IPS-11a (cell line): ENCODE results near the gene SLC25A41.
"Not testable (repeated sequence)": the region's sequence is repeated elsewhere in the genome, so short reads cannot be mapped to it uniquely, and the experiment has no call there.

Source experiments
- H3K4me3 ChIP-seq: one replicate; pipeline ENCODE4 v1.5.1; 2013; ENCODE audit warnings: low read depth, low read length, control low read depth

The SLC25A41 gene

GRCh38 chr19:6428692-6429418 lies 4.7 kb downstream of the SLC25A41 start:
- not testable (repeated sequence) for H3K4me3 ChIP-seq

- H3K4me3 ChIP-seq = no peak overlapping the region
These were observed 6.4 kb downstream of the SLC25A41 start for GRCh38 chr19:6427131-6427530.

- H3K4me3 ChIP-seq = no peak overlapping the region
These were observed 7.6 kb downstream of the SLC25A41 start for GRCh38 chr19:6425732-6426620.

GRCh38 chr19:6424939-6425731 lies 8.4 kb downstream of the SLC25A41 start:
- H3K4me3 ChIP-seq = no peak overlapping the region

GRCh38 chr19:6424195-6424938 lies 9.2 kb downstream of the SLC25A41 start, which contains the start of gene KHSRP:
Gene KHSRP, minus strand, starts transcription at chr19:6424811. Its CDS starts 110 bp downstream, at chr19:6424701.
- peak within 1 kb of the TSS; percentile 97 for H3K4me3 ChIP-seq

GRCh38 chr19:6423499-6424194 lies 9.9 kb downstream of the SLC25A41 start:
- H3K4me3 ChIP-seq = peak overlapping the region; percentile 97

GRCh38 chr19:6421075-6422014 lies 12.2 kb downstream of the SLC25A41 start:
- H3K4me3 ChIP-seq = no peak overlapping the region

- H3K4me3 ChIP-seq = no peak overlapping the region
These were observed 15.0 kb downstream of the SLC25A41 start for GRCh38 chr19:6418562-6418932.

GRCh38 chr19:6417713-6418561 lies 15.6 kb downstream of the SLC25A41 start:
- no peak overlapping the region for H3K4me3 ChIP-seq

GRCh38 chr19:6416658-6417405 lies 16.7 kb downstream of the SLC25A41 start:
- H3K4me3 ChIP-seq = no peak overlapping the region

GRCh38 chr19:6415591-6416190 lies 17.9 kb downstream of the SLC25A41 start:
- H3K4me3 ChIP-seq = no peak overlapping the region

- H3K4me3 ChIP-seq = no peak overlapping the region
These were observed 18.6 kb downstream of the SLC25A41 start for GRCh38 chr19:6414793-6415590.

GRCh38 chr19:6413721-6414643 lies 19.6 kb downstream of the SLC25A41 start:
- no peak overlapping the region for H3K4me3 ChIP-seq

- no peak overlapping the region for H3K4me3 ChIP-seq
These were observed 20.3 kb downstream of the SLC25A41 start for GRCh38 chr19:6413291-6413690.
